Effector memory CD8-positive, alpha-beta T cell (primary cell): ENCODE measurements around the gene ZBED3.

Experiments
- ATAC-seq: fragments of 150-1000 bp; cut with Tn5 transposase; replicated peaks from 2 replicates; pipeline ENCODE4 v1.10.0; 2021; ENCODE audit warnings: mild to moderate bottlenecking, moderate library complexity
- DNase-seq, 3 experiments: peaks; one replicate each; pipeline ENCODE4 v3.0.0; 2021
- H3K27ac Mint-ChIP-seq, 2 donors: one replicate each; pipeline ENCODE4 v1.8.0; 2022; ENCODE audit warnings: mild to moderate bottlenecking in 2 of 2, mixed read lengths in 2 of 2, moderate library complexity in 2 of 2
- H3K27me3 Mint-ChIP-seq, 2 donors: one replicate each; pipeline ENCODE4 v1.8.0; 2022; ENCODE audit warnings: mixed read lengths in 2 of 2
- H3K36me3 Mint-ChIP-seq: one replicate; pipeline ENCODE4 v1.8.0; 2022; ENCODE audit warnings: mild to moderate bottlenecking, moderate library complexity, mixed read lengths; ENCODE audit not compliant: insufficient read depth
- H3K4me1 Mint-ChIP-seq, 2 donors: one replicate each; pipeline ENCODE4 v1.8.0; 2022; ENCODE audit warnings: low read depth in 2 of 2, mixed read lengths in 2 of 2
- H3K4me3 Mint-ChIP-seq, 2 donors: one replicate each; pipeline ENCODE4 v1.8.0; 2022; ENCODE audit warnings: mild to moderate bottlenecking in 2 of 2, mixed read lengths in 2 of 2, moderate library complexity in 2 of 2
- H3K9me3 Mint-ChIP-seq, 2 donors: one replicate each; pipeline ENCODE4 v1.8.0; 2022; ENCODE audit warnings: mixed read lengths in 2 of 2

ZBED3 gene

DNA sequence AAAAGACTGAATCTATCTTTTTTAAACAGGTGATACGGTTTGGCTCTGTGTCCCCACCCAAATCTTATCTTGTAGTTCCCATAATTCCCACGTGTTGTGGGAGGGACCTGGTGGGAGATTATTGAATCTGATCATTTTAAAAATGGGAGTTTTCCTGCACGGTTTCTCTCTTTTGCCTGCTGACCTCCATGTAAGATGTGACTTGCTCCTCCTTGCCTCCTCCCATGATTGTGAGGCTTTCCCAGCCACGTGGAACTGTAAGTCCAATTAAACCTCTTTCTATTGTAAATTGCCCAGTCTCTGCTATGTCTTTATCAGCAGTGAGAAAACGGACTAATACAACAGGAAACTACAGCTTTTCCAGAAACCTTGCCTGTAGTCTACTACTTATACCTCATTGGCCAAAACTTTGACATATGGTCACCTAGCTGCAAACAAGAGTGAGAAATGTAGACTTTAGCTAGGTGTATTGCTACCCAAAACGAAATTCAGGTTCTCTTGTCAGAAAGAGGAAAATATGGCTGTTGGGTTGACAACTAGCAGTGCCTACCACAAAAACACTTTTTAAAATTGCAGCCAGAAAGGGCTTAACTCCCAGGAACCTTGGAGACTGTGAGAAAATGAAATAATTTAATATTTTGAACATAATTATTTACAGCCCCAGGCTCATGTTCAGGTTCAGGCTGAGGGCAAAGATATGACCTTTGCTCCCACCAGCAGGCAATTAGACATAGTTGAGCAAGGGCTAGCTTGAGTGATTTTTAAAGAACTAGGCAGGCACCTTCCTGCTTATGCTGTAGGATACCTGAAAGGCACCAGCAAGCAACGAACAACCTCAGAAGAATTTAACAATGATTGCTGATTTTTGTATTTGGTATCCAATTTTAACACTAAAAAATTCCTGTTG is 64.3 kb downstream of the ZBED3 start:
- Mint-ChIP-seq H3K9me3 (no peaks in the 10 kb centered on the region), H3K27ac (no peak overlapping the region), H3K4me3 (no peak overlapping the region), H3K4me1 (no peaks in the 10 kb centered on the region), H3K27me3 (peaks cover 38 to 42% of the 10 kb centered on the region in 2 donors), H3K36me3 (no peaks in the 10 kb centered on the region)
- ATAC-seq (no peak), DNase-seq (no peak)
